ENCODE measurements around the gene PIGB. TPM values are rescaled to one million over a fixed set of nuclear protein-coding genes. Genes with fewer than 3 reads are reported as not detected.

The PIGB gene
- total and polyA plus RNA-seq, 4 donors, result 3.4 to 9.7 (median 4.8) TPM

GRCh38 chr15:55362641-55363040 is 43.6 kb downstream of the PIGB start:
- TF ChIP-seq GABPA (IDR thresholded peaks at IDR 0.05 in 1 of 2, conservative IDR thresholded peaks at IDR 0.05 in 1 of 2) (no peak), FOXA1 (IDR thresholded peaks at IDR 0.05) (no peak), NR2F2 (IDR thresholded peaks at IDR 0.05) (no peak), EGR1 (IDR thresholded peaks at IDR 0.05; ENCODE audit: low read depth in 2 of 2) (no peak), HNF4G (IDR thresholded peaks at IDR 0.05) (no peak), YY1 (IDR thresholded peaks at IDR 0.05) (no peak), CTCF (IDR thresholded peaks at IDR 0.05; ENCODE audit: low read depth, low read length, missing input control) (no peak), HNF4A (conservative IDR thresholded peaks at IDR 0.05) (no peak), ZBTB33 (IDR thresholded peaks at IDR 0.05) (no peak), RAD21 (IDR thresholded peaks at IDR 0.05) (no peak), REST (IDR thresholded peaks at IDR 0.05) (no peak), ATF3 (IDR thresholded peaks at IDR 0.05) (no peak)
- Histone ChIP-seq H3K27ac (ENCODE audit: low read depth in 1 of 2, low read length in 2 of 2) (no peak overlapping the region), H3K4me1 (ENCODE audit: control insufficient read depth in 4 of 4, insufficient read depth in 4 of 4, low read length in 3 of 4) (no peaks in the 10 kb centered on the region), H3K4me3 (ENCODE audit: low read depth in 1 of 3, low read length in 3 of 3) (no peak overlapping the region), H3K27me3 (ENCODE audit: control insufficient read depth in 4 of 4, insufficient read depth in 4 of 4, low read length in 3 of 4) (no peaks in the 10 kb centered on the region), H3K36me3 (ENCODE audit: control insufficient read depth in 4 of 4, insufficient read depth in 3 of 4, low read depth in 1 of 4, low read length in 3 of 4) (peaks cover 2 to 34% (median 25%) of the 10 kb centered on the region in 4 donors), H3K9me3 (ENCODE audit: control insufficient read depth in 4 of 4, low read length in 3 of 4) (no peaks in the 10 kb centered on the region), H3K9ac (ENCODE audit: low read depth in 1 of 2, low read length in 2 of 2) (no peak overlapping the region)
- WGBS, result 98% methylated on average over 2 of the region's 2 CpGs
- no peak for DNase-seq (ENCODE audit: low spot score)

GRCh38 chr15:55366981-55367380 is 48.0 kb downstream of the PIGB start:
- Histone ChIP-seq H3K27me3 (ENCODE audit: control insufficient read depth in 4 of 4, insufficient read depth in 4 of 4, low read length in 3 of 4) (no peaks in the 10 kb centered on the region), H3K36me3 (ENCODE audit: control insufficient read depth in 4 of 4, insufficient read depth in 3 of 4, low read depth in 1 of 4, low read length in 3 of 4) (peaks cover 0 to 34% (median 31%) of the 10 kb centered on the region in 4 donors), H3K9ac (ENCODE audit: low read depth in 1 of 2, low read length in 2 of 2) (no peak overlapping the region), H3K4me3 (ENCODE audit: low read depth in 1 of 3, low read length in 3 of 3) (no peak overlapping the region), H3K27ac (ENCODE audit: low read depth in 1 of 2, low read length in 2 of 2) (no peak overlapping the region), H3K9me3 (ENCODE audit: control insufficient read depth in 4 of 4, low read length in 3 of 4) (no peaks in the 10 kb centered on the region), H3K4me1 (ENCODE audit: control insufficient read depth in 4 of 4, insufficient read depth in 4 of 4, low read length in 3 of 4) (no peaks in the 10 kb centered on the region)
- DNase-seq (ENCODE audit: low spot score), result no peak
- TF ChIP-seq RXRA (IDR thresholded peaks at IDR 0.05) (no peak), ATF3 (IDR thresholded peaks at IDR 0.05) (no peak), REST (IDR thresholded peaks at IDR 0.05) (no peak)
- 85% methylated on average over 1 of the region's 1 CpG for WGBS

Data from liver (tissue), 9 donors.